C4-2B (cell line): Measurements from ENCODE around the gene RPS2.
A peak's percentile ranks its signal among the peaks of the same experiment; 100 is the strongest.

Experiments
- H3K27ac ChIP-seq: fragments of 450-650 bp; 2 replicates; pipeline ENCODE4 v1.5.1; 2017
- CTCF ChIP-seq: fragments of 450-650 bp; conservative IDR thresholded peaks from 2 replicates; pipeline ENCODE4 v1.5.1; 2017; ENCODE audit warnings: mild to moderate bottlenecking
- ZFX ChIP-seq: fragments of 450-650 bp; IDR thresholded peaks from 2 replicates; pipeline ENCODE4 v1.6.1; 2017

RPS2 gene

GRCh38 chr16:1997494-1998359, 33.1 kb upstream of the RPS2 start:
- no peak overlapping the region for H3K27ac ChIP-seq

GRCh38 chr16:1993731-1994131, 29.1 kb upstream of the RPS2 start:
- TF ChIP-seq CTCF (no peak), ZFX (no peak)
- peak overlapping the region; percentile 0; the same call in 1 of the 2 replicates for H3K27ac ChIP-seq

More at GRCh38 chr16:1997494-1998359, 33.1 kb upstream of the RPS2 start:
- no peak for TF ChIP-seq ZFX

GRCh38 chr16:1992704-1993317, 28.2 kb upstream of the RPS2 start:
- no peak for TF ChIP-seq CTCF
- no peak for TF ChIP-seq ZFX
- H3K27ac ChIP-seq: peak overlapping the region; percentile 0; the same call in 1 of the 2 replicates

GRCh38 chr16:1991948-1992703, 27.5 kb upstream of the RPS2 start:
- TF ChIP-seq CTCF: no peak
- TF ChIP-seq ZFX: no peak
- H3K27ac ChIP-seq: peak overlapping the region; percentile 0; the same call in 1 of the 2 replicates

- H3K27ac ChIP-seq: no peak overlapping the region
- no peak for TF ChIP-seq CTCF
- no peak for TF ChIP-seq ZFX
Measured at GRCh38 chr16:1991588-1991947, 26.9 kb upstream of the RPS2 start.

- TF ChIP-seq CTCF (no peak), ZFX (no peak)
- no peak overlapping the region for H3K27ac ChIP-seq
Measured at GRCh38 chr16:1991135-1991551, 26.5 kb upstream of the RPS2 start.

- TF ChIP-seq CTCF (no peak), ZFX (no peak)
- H3K27ac ChIP-seq: peak overlapping the region; percentile 11; the same call in 1 of the 2 replicates
Measured at GRCh38 chr16:1990351-1991134, 25.9 kb upstream of the RPS2 start.
